GM12891 (cell line): ENCODE data around the gene DDIT4L. TPM values are rescaled to one million over a fixed set of nuclear protein-coding genes. Genes with fewer than 3 reads are reported as not detected.
"Not testable (repeated sequence)": the region's sequence is repeated elsewhere in the genome, so short reads cannot be mapped to it uniquely, and the experiment has no call there.

Experiments used
- DNase-seq: peaks from one replicate; pipeline ENCODE4 v3.0.0; 2011; ENCODE audit warnings: low spot score; ENCODE audit not compliant: insufficient read length
- FAIRE-seq: peaks from 2 replicates; lab custom pipeline; 2011; peaks lifted over from hg19 to GRCh38; lab: Jason Lieb, UNC
- PAX5 ChIP-seq: IDR thresholded peaks from 2 replicates; pipeline ENCODE4 v1.6.1; 2011; ENCODE audit warnings: low read length, moderate library complexity, mild to moderate bottlenecking; ENCODE audit not compliant: insufficient read depth, severe bottlenecking
- POLR2A ChIP-seq: IDR thresholded peaks from 2 replicates; pipeline ENCODE4 v1.6.1; 2011; ENCODE audit warnings: low read depth, low read length, control low read depth
- POLR2AphosphoS5 ChIP-seq: IDR thresholded peaks from 2 replicates; pipeline ENCODE4 v1.6.1; 2011; ENCODE audit warnings: low read depth, low read length, control low read depth
- POU2F2 ChIP-seq: IDR thresholded peaks from 2 replicates; pipeline ENCODE4 v1.6.1; 2011; ENCODE audit warnings: low read depth, mild to moderate bottlenecking, control low read depth, low read length, moderate library complexity
- SPI1 ChIP-seq: IDR thresholded peaks from 2 replicates; pipeline ENCODE4 v1.6.1; 2011; ENCODE audit warnings: low read depth, low read length, control low read depth
- TAF1 ChIP-seq: IDR thresholded peaks from 2 replicates; pipeline ENCODE4 v1.6.1; 2011; ENCODE audit warnings: low read depth, low read length, control low read depth
- polyA plus RNA-seq: library from polyadenylated mRNA; unstranded; fragments of >200 nt; gene quantifications from one replicate; pipeline ENCODE4 v1.2.1, GENCODE V29; 2012; ENCODE audit warnings: low read depth, missing spikeins, inconsistent platforms; ENCODE audit not compliant: missing spikeins

DDIT4L gene, protein sequence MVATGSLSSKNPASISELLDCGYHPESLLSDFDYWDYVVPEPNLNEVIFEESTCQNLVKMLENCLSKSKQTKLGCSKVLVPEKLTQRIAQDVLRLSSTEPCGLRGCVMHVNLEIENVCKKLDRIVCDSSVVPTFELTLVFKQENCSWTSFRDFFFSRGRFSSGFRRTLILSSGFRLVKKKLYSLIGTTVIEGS
- not detected for polyA plus RNA-seq

DNA sequence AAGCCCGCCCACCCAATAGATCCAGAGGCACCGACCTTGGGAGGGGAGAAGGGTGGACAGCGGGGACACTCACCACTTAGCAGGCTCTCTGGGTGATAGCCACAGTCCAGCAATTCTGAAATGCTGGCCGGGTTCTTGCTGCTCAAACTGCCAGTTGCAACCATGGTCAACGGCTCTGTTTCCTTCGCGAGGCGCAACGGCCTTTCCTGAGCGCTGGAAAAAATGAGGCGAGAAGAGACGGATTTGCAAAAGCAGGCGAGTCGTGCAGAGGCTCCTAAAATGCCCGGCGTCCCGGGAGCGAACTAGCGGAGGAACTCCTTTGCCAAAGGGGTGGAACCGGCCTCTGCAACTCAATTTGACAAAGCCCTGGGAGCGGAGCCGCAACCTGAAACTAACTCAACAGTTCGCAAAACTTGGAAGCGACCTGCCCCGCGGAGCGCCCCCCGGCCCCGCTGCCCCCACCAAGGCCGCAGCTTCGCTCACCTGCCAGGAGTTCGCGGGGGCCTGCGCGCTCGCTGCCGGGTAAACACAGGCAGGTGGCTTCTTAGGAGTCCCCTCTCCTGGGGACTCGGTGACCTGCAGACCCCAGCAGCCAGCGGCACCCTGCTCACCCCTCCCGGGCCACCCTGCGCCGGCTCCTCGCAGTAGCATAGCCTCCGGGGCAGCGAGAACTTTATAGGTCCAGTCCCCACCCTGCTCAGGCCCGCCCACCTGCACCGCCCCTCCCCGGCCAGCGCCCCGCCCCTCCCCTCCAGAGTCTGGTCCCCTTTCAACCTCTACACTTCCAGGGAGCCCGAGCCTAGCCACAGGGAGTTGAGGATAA, at the start of gene DDIT4L:
Gene DDIT4L, minus strand, starts transcription at position 649 of the 823 bp plus-strand sequence. Its CDS starts 485 bp downstream, at position 164.
- DNase-seq (no peak), FAIRE-seq (no peak)
- TF ChIP-seq PAX5: no peak
- no peak for TF ChIP-seq POU2F2
- TF ChIP-seq POLR2AphosphoS5: no peak
- TF ChIP-seq POLR2A: no peak
- TF ChIP-seq SPI1: no peak
- no peak for TF ChIP-seq TAF1

DNA sequence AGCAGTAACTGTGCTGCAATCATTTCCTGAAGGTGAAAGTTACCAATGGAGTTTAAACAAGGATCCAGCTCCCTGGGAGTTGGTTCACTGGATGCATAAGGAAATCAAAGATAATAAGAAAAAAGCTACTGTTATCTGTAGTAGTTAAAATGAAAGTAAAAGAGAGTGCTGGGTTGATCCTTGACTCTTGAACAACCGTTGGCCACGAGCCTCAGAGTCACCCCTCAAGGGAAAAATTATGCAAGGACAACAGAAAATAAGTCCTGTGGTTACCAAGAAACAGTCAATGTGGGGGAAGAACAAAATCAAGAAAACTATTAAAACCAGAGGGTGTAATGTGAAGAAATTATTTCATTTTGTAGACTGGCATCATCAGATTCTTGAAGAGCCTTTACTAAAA, 49.7 kb upstream of the DDIT4L start:
- no peak for DNase-seq
- FAIRE-seq: no peak
- TF ChIP-seq TAF1 (no peak), POLR2AphosphoS5 (no peak), POU2F2 (no peak), SPI1 (no peak), PAX5 (no peak)

DNA sequence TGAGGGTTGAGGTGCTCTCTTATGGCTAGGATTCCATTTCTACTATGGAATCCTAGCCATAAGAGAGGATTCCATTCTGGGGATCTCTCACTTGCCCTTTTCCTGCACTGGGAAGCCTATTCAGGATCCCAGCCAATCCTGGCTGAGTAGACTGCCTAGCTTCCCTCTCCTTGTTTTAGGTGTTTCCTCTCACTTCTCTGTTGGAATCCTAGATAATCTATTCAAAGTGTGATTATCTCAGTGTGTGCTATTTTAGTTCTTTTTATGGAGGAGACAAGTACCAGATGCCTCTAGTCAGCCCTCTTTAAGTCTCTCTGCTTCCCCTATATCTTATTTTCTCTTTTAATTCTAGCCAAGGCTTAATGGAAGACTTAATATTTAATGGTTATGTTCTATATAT, 34.5 kb upstream of the DDIT4L start:
- TF ChIP-seq POU2F2 (no peak), POLR2A (no peak), PAX5 (no peak), TAF1 (no peak), POLR2AphosphoS5 (no peak), SPI1 (no peak)
- DNase-seq (no peak), FAIRE-seq (no peak)

DNA sequence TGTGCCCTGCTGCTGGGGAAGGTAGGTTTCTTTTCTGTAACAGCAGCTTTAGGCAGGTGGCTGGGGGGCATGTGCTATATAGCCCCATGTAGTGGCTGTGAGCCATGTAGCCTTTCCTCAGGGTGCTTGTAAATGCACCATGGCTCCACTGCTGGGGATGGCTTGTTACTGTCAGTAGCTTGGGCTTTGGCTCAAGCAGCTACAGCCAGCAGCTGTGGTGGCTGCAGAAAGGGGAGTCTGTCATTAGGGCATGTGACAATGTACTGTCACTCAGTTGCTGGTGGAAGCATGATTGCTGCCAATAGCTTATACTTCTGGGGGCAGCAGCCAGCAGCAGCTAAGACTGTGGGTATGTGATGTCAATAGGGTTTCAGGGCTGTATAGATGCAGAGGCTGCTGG, 33.9 kb upstream of the DDIT4L start:
- no peak for TF ChIP-seq POLR2A
- no peak for TF ChIP-seq TAF1
- no peak for TF ChIP-seq SPI1
- no peak for TF ChIP-seq PAX5
- TF ChIP-seq POLR2AphosphoS5: no peak
- DNase-seq: no peak
- FAIRE-seq: no peak

DNA sequence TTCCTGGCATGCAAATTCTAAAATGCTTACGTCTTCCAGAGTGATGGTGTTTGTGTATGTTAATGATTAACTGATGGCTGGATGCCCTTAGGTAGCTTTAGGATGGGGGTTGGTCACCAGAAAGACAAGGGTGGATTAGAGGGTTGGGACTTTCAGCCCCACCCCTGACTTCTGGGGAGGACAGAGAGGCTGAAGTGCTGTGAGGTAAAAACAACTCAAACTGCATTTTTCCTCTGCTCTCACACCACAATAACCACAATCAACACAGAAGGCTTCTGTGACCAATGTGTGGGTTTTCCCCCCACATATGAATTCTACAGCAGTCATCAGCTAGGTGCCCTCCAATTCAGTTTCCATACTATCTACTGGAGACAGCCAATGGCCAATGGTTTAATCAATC, 18.7 kb upstream of the DDIT4L start:
- FAIRE-seq: no peak
- TF ChIP-seq TAF1: no peak
- no peak for TF ChIP-seq POLR2A
- DNase-seq: no peak

DNA sequence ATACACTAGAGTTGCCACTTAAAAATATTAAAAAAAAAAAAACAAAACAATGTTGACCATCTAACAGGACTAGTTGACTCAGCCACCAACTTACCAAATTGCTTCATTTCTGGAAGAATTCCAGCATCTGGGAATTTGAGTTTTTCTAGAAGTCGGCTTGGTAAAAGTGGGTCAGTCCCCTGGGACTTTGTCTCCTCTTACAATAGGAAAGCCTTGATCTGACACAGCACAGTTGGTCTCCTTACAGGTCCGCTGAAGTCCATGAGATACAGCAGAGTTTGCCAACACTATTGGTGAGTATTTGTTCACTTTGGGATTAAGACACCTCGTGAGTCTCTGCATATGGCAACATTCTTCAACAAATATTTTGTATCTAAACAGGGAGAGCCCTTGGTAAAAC, 18.2 kb upstream of the DDIT4L start:
- no peak for DNase-seq
- no peak for FAIRE-seq
- TF ChIP-seq POLR2AphosphoS5: no peak
- TF ChIP-seq POU2F2: no peak
- TF ChIP-seq POLR2A: no peak
- TF ChIP-seq PAX5: no peak
- TF ChIP-seq SPI1: no peak
- TF ChIP-seq TAF1: no peak

DNA sequence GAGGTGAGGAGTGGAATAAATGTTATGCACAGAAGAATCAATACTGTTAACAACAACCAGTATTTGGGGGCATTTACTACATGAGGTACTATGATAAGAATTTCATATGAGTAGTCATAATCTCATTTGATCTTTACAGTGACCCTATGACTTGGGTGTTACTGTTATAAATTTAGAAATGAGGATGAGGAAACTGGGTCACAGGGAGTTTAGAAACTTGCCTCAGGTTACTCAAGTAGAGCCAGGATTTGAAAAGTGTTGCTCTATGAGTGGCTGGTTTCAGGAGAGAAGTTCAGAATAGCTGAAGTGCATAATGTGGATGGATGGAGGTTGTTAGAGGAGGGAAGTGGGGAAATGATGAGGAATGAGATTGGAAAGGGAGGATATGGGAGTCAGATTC, 16.6 kb upstream of the DDIT4L start:
- FAIRE-seq (no peak), DNase-seq (no peak)
- TF ChIP-seq PAX5: no peak
- TF ChIP-seq POLR2AphosphoS5: no peak
- TF ChIP-seq POLR2A: no peak

DNA sequence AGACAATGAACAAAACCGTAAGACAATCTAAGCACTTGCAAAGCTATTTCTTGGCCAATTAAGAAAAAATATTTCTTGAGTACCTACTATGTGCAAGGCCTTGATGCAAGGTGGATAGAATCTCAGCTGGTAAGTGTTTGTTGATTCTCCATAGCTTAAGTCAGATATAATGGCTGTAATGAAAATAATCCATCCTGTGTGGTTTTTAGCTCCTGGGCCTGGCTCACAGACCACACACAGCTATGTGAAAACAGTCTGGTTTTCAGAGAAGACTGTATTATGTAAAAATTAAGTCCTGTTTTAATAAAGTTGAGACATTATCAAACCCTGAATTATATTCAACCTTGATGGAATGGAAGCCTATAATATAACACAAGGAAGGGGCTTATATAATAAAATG, 7.8 kb upstream of the DDIT4L start:
- no peak for TF ChIP-seq SPI1
- TF ChIP-seq POLR2AphosphoS5: no peak
- TF ChIP-seq TAF1: no peak
- TF ChIP-seq POU2F2: no peak
- no peak for TF ChIP-seq POLR2A
- DNase-seq (no peak), FAIRE-seq (no peak)

DNA sequence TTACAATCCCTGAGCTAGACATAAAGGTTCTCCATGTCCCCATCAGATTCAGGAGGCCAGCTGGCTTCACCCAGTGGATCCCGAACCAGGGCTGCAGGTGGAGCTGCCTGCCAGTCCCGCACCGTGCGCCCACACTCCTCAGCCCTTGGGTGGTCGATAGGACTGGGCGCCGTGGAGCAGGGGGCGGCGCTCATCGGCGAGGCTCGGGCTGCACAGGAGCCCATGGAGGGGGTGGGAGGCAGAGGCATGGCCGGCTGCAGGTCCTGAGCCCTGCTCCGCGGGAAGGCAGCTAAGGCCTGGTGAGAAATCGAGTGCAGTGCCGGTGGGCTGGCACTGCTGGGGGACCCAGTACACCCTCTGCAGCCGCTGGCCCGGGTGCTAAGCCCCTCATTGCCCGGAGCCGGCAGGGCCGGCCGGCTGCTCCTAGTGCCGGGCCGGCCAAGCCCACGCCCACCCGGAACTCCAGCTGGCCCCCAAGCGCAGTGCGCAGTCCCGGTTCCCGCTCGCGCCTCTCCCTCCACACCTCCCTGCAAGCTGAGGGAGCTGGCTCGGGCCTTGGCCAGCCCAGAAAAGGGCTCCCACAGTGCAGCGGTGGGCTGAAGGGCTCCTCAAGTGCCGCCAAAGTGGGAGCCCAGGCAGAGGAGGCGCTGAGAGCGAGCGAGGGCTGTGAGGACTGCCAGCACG, 6.3 kb upstream of the DDIT4L start:
- not testable (repeated sequence) for DNase-seq, FAIRE-seq
